Measurements from ENCODE around the gene SYTL5. TPM values are rescaled to one million over a fixed set of nuclear protein-coding genes. Genes with fewer than 3 reads are reported as not detected.
A peak's percentile ranks its signal among the peaks of the same experiment; 100 is the strongest.
"Not testable (repeated sequence)": the region's sequence is repeated elsewhere in the genome, so short reads cannot be mapped to it uniquely, and the experiment has no call there.

SYTL5 gene
- total RNA-seq = 1.3 TPM

- peak; percentile 5 for DNase-seq
Observed at GRCh38 chrX:38006291-38006690, at the start of gene SYTL5. Gene SYTL5, plus strand, starts transcription at chrX:38006553. Its CDS starts 27,337 bp downstream, at chrX:38033890.

GRCh38 chrX:37958525-37959211 is 47.7 kb upstream of the SYTL5 start:
- DNase-seq = no peak

GRCh38 chrX:37959212-37960021 is 46.9 kb upstream of the SYTL5 start:
- DNase-seq = no peak

GRCh38 chrX:37961118-37961517 is 45.2 kb upstream of the SYTL5 start:
- DNase-seq = no peak

GRCh38 chrX:37967714-37968113 is 38.6 kb upstream of the SYTL5 start:
- no peak for DNase-seq

GRCh38 chrX:37975421-37975820 is 30.9 kb upstream of the SYTL5 start:
- DNase-seq = no peak

- no peak for DNase-seq
Observed at GRCh38 chrX:37976153-37976552, 30.2 kb upstream of the SYTL5 start.

GRCh38 chrX:37984880-37985279 is 21.5 kb upstream of the SYTL5 start:
- DNase-seq = no peak

GRCh38 chrX:37986893-37987292 is 19.5 kb upstream of the SYTL5 start:
- DNase-seq = no peak

- DNase-seq = no peak
Observed at GRCh38 chrX:37989304-37989703, 17.0 kb upstream of the SYTL5 start.

GRCh38 chrX:37991303-37991702 is 15.1 kb upstream of the SYTL5 start:
- not testable (repeated sequence) for DNase-seq

GRCh38 chrX:37993176-37993575 is 13.2 kb upstream of the SYTL5 start:
- no peak for DNase-seq

- DNase-seq = peak; percentile 4
Observed at GRCh38 chrX:37993837-37994619, 12.3 kb upstream of the SYTL5 start.

GRCh38 chrX:37995428-37995827 is 10.9 kb upstream of the SYTL5 start:
- no peak for DNase-seq

GRCh38 chrX:37997096-37997495 is 9.3 kb upstream of the SYTL5 start:
- DNase-seq = no peak

- no peak for DNase-seq
Observed at GRCh38 chrX:37998586-37999262, 7.6 kb upstream of the SYTL5 start.

- no peak for DNase-seq
Observed at GRCh38 chrX:38000706-38001105, 5.6 kb upstream of the SYTL5 start.

- no peak for DNase-seq
Observed at GRCh38 chrX:38004046-38004445, 2.3 kb upstream of the SYTL5 start.

GRCh38 chrX:38006778-38007177 is 425 bp downstream of the SYTL5 start:
- no peak for DNase-seq

- DNase-seq = no peak
Observed at GRCh38 chrX:38008658-38009057, 2.3 kb downstream of the SYTL5 start.

- DNase-seq = no peak
Observed at GRCh38 chrX:38009641-38010040, 3.3 kb downstream of the SYTL5 start.

- DNase-seq = peak; percentile 9
Observed at GRCh38 chrX:38018766-38019425, 12.5 kb downstream of the SYTL5 start.
